ENCODE results near the gene RMC1.
"Not testable (repeated sequence)": the region's sequence is repeated elsewhere in the genome, so short reads cannot be mapped to it uniquely, and the experiment has no call there.

DNA sequence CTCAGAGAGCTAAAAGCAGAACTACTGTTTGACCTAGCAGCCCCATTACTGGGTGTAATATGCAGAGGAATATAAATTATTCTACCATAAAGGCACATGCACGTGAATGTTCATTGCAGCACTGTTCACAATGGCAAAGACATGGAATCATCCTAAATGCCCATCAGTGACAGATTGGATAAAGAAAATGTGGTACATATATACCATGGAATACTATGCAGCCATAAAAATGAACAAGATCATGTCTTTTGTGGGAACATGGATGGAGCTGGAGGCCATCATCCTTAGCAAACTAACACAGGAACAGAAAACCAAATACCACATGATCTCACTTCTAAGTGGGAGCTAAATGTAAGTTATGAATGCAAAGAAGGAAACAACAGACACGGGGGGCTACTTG is 7.6 kb downstream of the RMC1 start:
- not testable (repeated sequence) for TF ChIP-seq CTCF (IDR thresholded peaks at IDR 0.05; ENCODE audit: insufficient read depth, low read length); POLR2AphosphoS5 (IDR thresholded peaks at IDR 0.05; ENCODE audit: low read depth); GABPA (IDR thresholded peaks at IDR 0.05; ENCODE audit: low read depth); SPI1 (IDR thresholded peaks at IDR 0.05; ENCODE audit: borderline replicate concordance, low read depth)
